ENCODE results near the gene DYRK4.
"Not testable (repeated sequence)": the region's sequence is repeated elsewhere in the genome, so short reads cannot be mapped to it uniquely, and the experiment has no call there.

Gene DYRK4

GRCh38 chr12:4562034-4562657 lies at the start of gene DYRK4:
Gene DYRK4 (plus strand): TSS chr12:4562208. CDS start chr12:4562246, 38 bp downstream.
- no peak for DNase-seq

GRCh38 chr12:4518106-4518728 lies 43.8 kb upstream of the DYRK4 start:
- no peak for DNase-seq

- not testable (repeated sequence) for DNase-seq
Observed at GRCh38 chr12:4523443-4523842, 38.6 kb upstream of the DYRK4 start.

GRCh38 chr12:4526923-4527546 lies 35.0 kb upstream of the DYRK4 start:
- DNase-seq, result no peak

GRCh38 chr12:4530160-4530559 lies 31.8 kb upstream of the DYRK4 start:
- no peak for DNase-seq

GRCh38 chr12:4530982-4531586 lies 30.9 kb upstream of the DYRK4 start:
- DNase-seq, result no peak

- no peak for DNase-seq
Observed at GRCh38 chr12:4535092-4535491, 26.9 kb upstream of the DYRK4 start.

- no peak for DNase-seq
Observed at GRCh38 chr12:4535871-4536270, 26.1 kb upstream of the DYRK4 start.

GRCh38 chr12:4538207-4539160 lies 23.5 kb upstream of the DYRK4 start, which contains the start of gene RAD51AP1:
Gene RAD51AP1 (plus strand): TSS chr12:4538890. CDS start chr12:4538940, 50 bp downstream.
- peak; percentile 94 to 95 for DNase-seq

- no peak for DNase-seq
Observed at GRCh38 chr12:4539167-4539870, 22.7 kb upstream of the DYRK4 start.

GRCh38 chr12:4540170-4540569 lies 21.8 kb upstream of the DYRK4 start:
- no peak for DNase-seq

- no peak for DNase-seq
Observed at GRCh38 chr12:4540638-4541037, 21.4 kb upstream of the DYRK4 start.

- no peak for DNase-seq
Observed at GRCh38 chr12:4545195-4545594, 16.8 kb upstream of the DYRK4 start.

GRCh38 chr12:4552191-4552590 lies 9.8 kb upstream of the DYRK4 start:
- DNase-seq, result no peak

- no peak for DNase-seq
Observed at GRCh38 chr12:4553943-4554342, 8.1 kb upstream of the DYRK4 start.

GRCh38 chr12:4555804-4556203 lies 6.2 kb upstream of the DYRK4 start:
- DNase-seq, result no peak

- DNase-seq, result no peak
Observed at GRCh38 chr12:4556735-4557530, 5.1 kb upstream of the DYRK4 start.

GRCh38 chr12:4557586-4557985 lies 4.4 kb upstream of the DYRK4 start:
- no peak for DNase-seq

- no peak for DNase-seq
Observed at GRCh38 chr12:4558171-4558570, 3.8 kb upstream of the DYRK4 start.

GRCh38 chr12:4563336-4563735 lies 1.3 kb downstream of the DYRK4 start:
- no peak for DNase-seq

- no peak for DNase-seq
Observed at GRCh38 chr12:4564818-4565217, 2.8 kb downstream of the DYRK4 start.

All from activated CD4-positive, alpha-beta T cell treated with anti-CD3 and anti-CD28 coated beads for 4 hours (primary cell).